GM23338 (cell line): ENCODE data around the gene LMOD1. TPM values are rescaled to one million over a fixed set of nuclear protein-coding genes. Genes with fewer than 3 reads are reported as not detected.

Experiments
- ATAC-seq: fragments of 200-7000 bp; cut with Tn5 transposase; 3 replicates; pipeline ENCODE4 v1.9.1; 2020
- DNase-seq: peaks from one replicate; pipeline ENCODE4 v3.0.0-alpha.2; 2015; ENCODE audit warnings: low spot score
- H2AFZ ChIP-seq: fragments of 200-600 bp; sonication (generic); 2 replicates; pipeline ENCODE4 v1.8.0; 2016; ENCODE audit warnings: antibody characterized with exemption, mild to moderate bottlenecking, moderate library complexity
- H3F3A ChIP-seq: fragments of 200-600 bp; sonication (generic); replicated peaks from 2 replicates; pipeline ENCODE4 v1.8.0; 2017; ENCODE audit warnings: antibody characterized with exemption, mixed run types, low read depth
- H3K27ac ChIP-seq: fragments of 200-600 bp; sonication (generic); 2 replicates; pipeline ENCODE4 v1.6.1; 2016; ENCODE audit warnings: low read depth
- H3K27me3 ChIP-seq: fragments of 200-600 bp; sonication (generic); 2 replicates; pipeline ENCODE4 v1.8.0; 2016; ENCODE audit warnings: mild to moderate bottlenecking, mixed run types, moderate library complexity; ENCODE audit not compliant: insufficient read depth
- H3K36me3 ChIP-seq: fragments of 200-600 bp; sonication (generic); 2 replicates; pipeline ENCODE4 v1.8.0; 2016; ENCODE audit warnings: mild to moderate bottlenecking; ENCODE audit not compliant: insufficient read depth
- H3K4me1 ChIP-seq: fragments of 200-600 bp; sonication (generic); 2 replicates; pipeline ENCODE4 v1.8.0; 2016; ENCODE audit warnings: mild to moderate bottlenecking, moderate library complexity; ENCODE audit not compliant: insufficient read depth
- H3K4me2 ChIP-seq: fragments of 200-600 bp; sonication (generic); 2 replicates; pipeline ENCODE4 v1.7.1; 2017; ENCODE audit warnings: mixed run types
- H3K4me3 ChIP-seq: fragments of 200-600 bp; sonication (generic); 2 replicates; pipeline ENCODE4 v1.6.1; 2016; ENCODE audit warnings: mixed run types
- H3K79me2 ChIP-seq: fragments of 200-600 bp; sonication (generic); replicated peaks from 2 replicates; pipeline ENCODE4 v1.8.0; 2017; ENCODE audit warnings: mild to moderate bottlenecking; ENCODE audit not compliant: insufficient read depth
- H3K9me2 ChIP-seq: fragments of 200-600 bp; sonication (generic); 2 replicates; pipeline ENCODE4 v1.8.0; 2017; ENCODE audit not compliant: insufficient read depth
- H4K20me1 ChIP-seq: fragments of 200-600 bp; sonication (generic); replicated peaks from 2 replicates; pipeline ENCODE4 v1.8.0; 2017; ENCODE audit warnings: mild to moderate bottlenecking; ENCODE audit not compliant: insufficient read depth
- H3K27ac Mint-ChIP-seq: 2 replicates; pipeline ENCODE4 v1.8.0; 2020; ENCODE audit warnings: inconsistent platforms, mild to moderate bottlenecking, moderate library complexity, mixed read lengths
- H3K27me3 Mint-ChIP-seq: 3 replicates; pipeline ENCODE4 v1.8.0; 2022; ENCODE audit warnings: low read depth, mild to moderate bottlenecking, moderate library complexity, mixed read lengths, inconsistent platforms; ENCODE audit not compliant: insufficient read depth, poor library complexity
- H3K36me3 Mint-ChIP-seq: 3 replicates; pipeline ENCODE4 v1.8.0; 2021; ENCODE audit warnings: low read depth, mild to moderate bottlenecking, inconsistent platforms, moderate library complexity, mixed read lengths
- H3K4me1 Mint-ChIP-seq: 3 replicates; pipeline ENCODE4 v1.8.0; 2020; ENCODE audit warnings: mild to moderate bottlenecking, inconsistent platforms, mixed read lengths
- H3K4me3 Mint-ChIP-seq: 3 replicates; pipeline ENCODE4 v1.8.0; 2021; ENCODE audit warnings: moderate library complexity, mild to moderate bottlenecking, inconsistent platforms, mixed read lengths
- H3K9me3 Mint-ChIP-seq: 3 replicates; pipeline ENCODE4 v1.8.0; 2020; ENCODE audit warnings: moderate library complexity, mild to moderate bottlenecking, inconsistent platforms, mixed read lengths
- CREB1 ChIP-seq: fragments of 250-450 bp; sonication (Bioruptor Pico); IDR thresholded peaks from 2 replicates; pipeline ENCODE4 v1.5.0; 2020; ENCODE audit warnings: low read depth, mild to moderate bottlenecking, moderate library complexity
- EZH2 ChIP-seq: fragments of 200-600 bp; sonication (generic); IDR thresholded peaks from one replicate; pipeline ENCODE4 v1.8.0; 2017; ENCODE audit warnings: antibody characterized with exemption, mild to moderate bottlenecking, low read depth; ENCODE audit not compliant: unreplicated experiment
- EZH2phosphoT487 ChIP-seq: fragments of 200-600 bp; sonication (generic); IDR thresholded peaks from one replicate; pipeline ENCODE4 v1.8.1; 2018; ENCODE audit warnings: antibody characterized with exemption; ENCODE audit not compliant: unreplicated experiment
- JUNB ChIP-seq: IDR thresholded peaks from one replicate; pipeline ENCODE4 v1.6.1; 2016; ENCODE audit warnings: antibody characterized with exemption; ENCODE audit not compliant: unreplicated experiment
- NANOG ChIP-seq: IDR thresholded peaks from 2 replicates; pipeline ENCODE4 v1.6.1; 2016; ENCODE audit warnings: antibody characterized with exemption, borderline replicate concordance
- POLR2AphosphoS5 ChIP-seq: IDR thresholded peaks from 2 replicates; pipeline ENCODE4 v1.6.1; 2016; ENCODE audit warnings: antibody characterized with exemption, low read depth
- STAT1 ChIP-seq: IDR thresholded peaks from one replicate; pipeline ENCODE4 v1.6.1; 2016; ENCODE audit warnings: antibody characterized with exemption; ENCODE audit not compliant: unreplicated experiment
- ZNF114 ChIP-seq: fragments of 250-450 bp; sonication (Bioruptor Pico); IDR thresholded peaks from 2 replicates; pipeline ENCODE4 v1.5.0; 2020; ENCODE audit warnings: mild to moderate bottlenecking, moderate library complexity
- ZNF331 ChIP-seq: fragments of 250-450 bp; sonication (Bioruptor Pico); IDR thresholded peaks from 2 replicates; pipeline ENCODE4 v1.5.0; 2020; ENCODE audit warnings: low read depth, mild to moderate bottlenecking, moderate library complexity
- ZNF462 ChIP-seq: fragments of 250-450 bp; sonication (Bioruptor Pico); IDR thresholded peaks from 2 replicates; pipeline ENCODE4 v1.5.0; 2020; ENCODE audit warnings: mild to moderate bottlenecking, moderate library complexity
- polyA plus RNA-seq: library from polyadenylated mRNA; unstranded; fragments of >200 nt; fragmentation: Nextera tagmentation; extraction: Ambion mirVana; gene quantifications from 2 replicates; pipeline ENCODE4 v1.2.1, GENCODE V29; 2016
- total RNA-seq: library from RNA; depleted of rRNA; stranded (reverse); fragments of >200 nt; shearing (Covaris generic); gene quantifications from 2 replicates; pipeline ENCODE4 v1.2.3, GENCODE V29; 2014
- TF ChIP-seq, protein P1 (sequence below): IDR thresholded peaks from 2 replicates; pipeline ENCODE4 v1.6.1; 2016; ENCODE audit warnings: antibody characterized with exemption
- TF ChIP-seq, protein P2 (sequence below): IDR thresholded peaks from one replicate; pipeline ENCODE4 v1.6.1; 2018; ENCODE audit warnings: antibody characterized with exemption; ENCODE audit not compliant: unreplicated experiment
- TF ChIP-seq, protein P3 (sequence below), 2 experiments: fragments of 200-600 bp in 1 of 2; sonication (generic) in 1 of 2; conservative IDR thresholded peaks; 2 replicates each; pipeline versions ENCODE4 v1.5.1 to v1.6.1; 2016 to 2017; ENCODE audit warnings: antibody characterized with exemption in 2 of 2, low read depth in 2 of 2, mild to moderate bottlenecking in 2 of 2, moderate library complexity in 1 of 2

The LMOD1 gene
- total and polyA plus RNA-seq, 2 experiments from 2014 or later = 0.74 to 1.7 TPM

DNA sequence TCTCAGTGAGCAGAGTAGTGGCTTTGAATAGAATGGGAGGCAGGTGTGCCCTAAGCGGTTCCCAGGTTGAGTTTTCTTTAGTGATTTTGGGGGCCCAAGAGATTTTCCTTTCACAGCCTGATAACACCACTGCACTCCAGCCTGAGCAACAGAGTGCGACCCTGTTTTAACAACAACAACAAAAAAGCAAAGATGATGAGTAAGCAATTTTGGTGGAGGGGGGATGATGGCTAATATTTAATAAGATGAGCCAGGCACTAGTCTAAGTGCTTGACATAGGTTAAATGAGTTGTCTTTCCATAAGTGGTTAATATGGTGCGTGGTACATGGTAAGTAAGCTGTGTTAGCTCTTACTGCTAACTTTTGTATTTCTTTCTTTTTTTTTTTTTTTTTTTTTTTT, 38.1 kb upstream of the LMOD1 start (continued):
- TF ChIP-seq ZNF462 = no peak

GRCh38 chr1:201983380-201983805, 37.0 kb upstream of the LMOD1 start:
- peak overlapping the region; percentile 42; the same call in 1 of the 2 replicates for H3K27ac ChIP-seq
- Mint-ChIP-seq H3K9me3 (no peaks in the 10 kb centered on the region), H3K4me3 (peak overlapping the region; percentile 91), H3K4me1 (peaks cover 16% of the 10 kb centered on the region; the same call in 2 of the 3 replicates), H3K27ac (no peak overlapping the region), H3K27me3 (peaks cover 8% of the 10 kb centered on the region), H3K36me3 (peaks cover 4% of the 10 kb centered on the region; the same call in 2 of the 3 replicates)
- H3K4me1 ChIP-seq = peaks cover 6% of the 10 kb centered on the region
- peak overlapping the region; percentile 57 for H2AFZ ChIP-seq
- H3K36me3 ChIP-seq = no peaks in the 10 kb centered on the region
- H3K4me2 ChIP-seq = peak overlapping the region; percentile 87
- H3K27me3 ChIP-seq = 0 out of 2 replicates have a peak, but pooled peaks cover 10% of the 10 kb centered on the region
- peak overlapping the region; percentile 70 for H3K4me3 ChIP-seq
- peaks cover 45% of the 10 kb centered on the region for H3K79me2 ChIP-seq
- peaks cover 10% of the 10 kb centered on the region; the same call in 1 of the 2 replicates for H4K20me1 ChIP-seq
- no peaks in the 10 kb centered on the region for H3F3A ChIP-seq
- no peak for ATAC-seq
- H3K9me2 ChIP-seq = no peaks in the 10 kb centered on the region
- no peak for DNase-seq
- no peak for TF ChIP-seq ZNF331 (CRISPR knock-in tag)
- TF ChIP-seq EZH2phosphoT487 = no peak
- no peak for TF ChIP-seq ZNF114 (CRISPR knock-in tag)
- TF ChIP-seq, protein P1, sequence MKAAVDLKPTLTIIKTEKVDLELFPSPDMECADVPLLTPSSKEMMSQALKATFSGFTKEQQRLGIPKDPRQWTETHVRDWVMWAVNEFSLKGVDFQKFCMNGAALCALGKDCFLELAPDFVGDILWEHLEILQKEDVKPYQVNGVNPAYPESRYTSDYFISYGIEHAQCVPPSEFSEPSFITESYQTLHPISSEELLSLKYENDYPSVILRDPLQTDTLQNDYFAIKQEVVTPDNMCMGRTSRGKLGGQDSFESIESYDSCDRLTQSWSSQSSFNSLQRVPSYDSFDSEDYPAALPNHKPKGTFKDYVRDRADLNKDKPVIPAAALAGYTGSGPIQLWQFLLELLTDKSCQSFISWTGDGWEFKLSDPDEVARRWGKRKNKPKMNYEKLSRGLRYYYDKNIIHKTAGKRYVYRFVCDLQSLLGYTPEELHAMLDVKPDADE = no peak
- TF ChIP-seq POLR2AphosphoS5 = no peak
- no peak for TF ChIP-seq EZH2
- no peak for TF ChIP-seq CREB1
- no peak for TF ChIP-seq JUNB
- TF ChIP-seq, protein P2, sequence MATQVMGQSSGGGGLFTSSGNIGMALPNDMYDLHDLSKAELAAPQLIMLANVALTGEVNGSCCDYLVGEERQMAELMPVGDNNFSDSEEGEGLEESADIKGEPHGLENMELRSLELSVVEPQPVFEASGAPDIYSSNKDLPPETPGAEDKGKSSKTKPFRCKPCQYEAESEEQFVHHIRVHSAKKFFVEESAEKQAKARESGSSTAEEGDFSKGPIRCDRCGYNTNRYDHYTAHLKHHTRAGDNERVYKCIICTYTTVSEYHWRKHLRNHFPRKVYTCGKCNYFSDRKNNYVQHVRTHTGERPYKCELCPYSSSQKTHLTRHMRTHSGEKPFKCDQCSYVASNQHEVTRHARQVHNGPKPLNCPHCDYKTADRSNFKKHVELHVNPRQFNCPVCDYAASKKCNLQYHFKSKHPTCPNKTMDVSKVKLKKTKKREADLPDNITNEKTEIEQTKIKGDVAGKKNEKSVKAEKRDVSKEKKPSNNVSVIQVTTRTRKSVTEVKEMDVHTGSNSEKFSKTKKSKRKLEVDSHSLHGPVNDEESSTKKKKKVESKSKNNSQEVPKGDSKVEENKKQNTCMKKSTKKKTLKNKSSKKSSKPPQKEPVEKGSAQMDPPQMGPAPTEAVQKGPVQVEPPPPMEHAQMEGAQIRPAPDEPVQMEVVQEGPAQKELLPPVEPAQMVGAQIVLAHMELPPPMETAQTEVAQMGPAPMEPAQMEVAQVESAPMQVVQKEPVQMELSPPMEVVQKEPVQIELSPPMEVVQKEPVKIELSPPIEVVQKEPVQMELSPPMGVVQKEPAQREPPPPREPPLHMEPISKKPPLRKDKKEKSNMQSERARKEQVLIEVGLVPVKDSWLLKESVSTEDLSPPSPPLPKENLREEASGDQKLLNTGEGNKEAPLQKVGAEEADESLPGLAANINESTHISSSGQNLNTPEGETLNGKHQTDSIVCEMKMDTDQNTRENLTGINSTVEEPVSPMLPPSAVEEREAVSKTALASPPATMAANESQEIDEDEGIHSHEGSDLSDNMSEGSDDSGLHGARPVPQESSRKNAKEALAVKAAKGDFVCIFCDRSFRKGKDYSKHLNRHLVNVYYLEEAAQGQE = no peak
- TF ChIP-seq STAT1 = no peak
- no peak for TF ChIP-seq NANOG
- TF ChIP-seq, protein P3, sequence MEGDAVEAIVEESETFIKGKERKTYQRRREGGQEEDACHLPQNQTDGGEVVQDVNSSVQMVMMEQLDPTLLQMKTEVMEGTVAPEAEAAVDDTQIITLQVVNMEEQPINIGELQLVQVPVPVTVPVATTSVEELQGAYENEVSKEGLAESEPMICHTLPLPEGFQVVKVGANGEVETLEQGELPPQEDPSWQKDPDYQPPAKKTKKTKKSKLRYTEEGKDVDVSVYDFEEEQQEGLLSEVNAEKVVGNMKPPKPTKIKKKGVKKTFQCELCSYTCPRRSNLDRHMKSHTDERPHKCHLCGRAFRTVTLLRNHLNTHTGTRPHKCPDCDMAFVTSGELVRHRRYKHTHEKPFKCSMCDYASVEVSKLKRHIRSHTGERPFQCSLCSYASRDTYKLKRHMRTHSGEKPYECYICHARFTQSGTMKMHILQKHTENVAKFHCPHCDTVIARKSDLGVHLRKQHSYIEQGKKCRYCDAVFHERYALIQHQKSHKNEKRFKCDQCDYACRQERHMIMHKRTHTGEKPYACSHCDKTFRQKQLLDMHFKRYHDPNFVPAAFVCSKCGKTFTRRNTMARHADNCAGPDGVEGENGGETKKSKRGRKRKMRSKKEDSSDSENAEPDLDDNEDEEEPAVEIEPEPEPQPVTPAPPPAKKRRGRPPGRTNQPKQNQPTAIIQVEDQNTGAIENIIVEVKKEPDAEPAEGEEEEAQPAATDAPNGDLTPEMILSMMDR (conservative IDR thresholded peaks at IDR 0.05; ENCODE audit: low read depth in 2 of 2) = no peak
